Activated naive CD4-positive, alpha-beta T cell (primary cell): ENCODE measurements around the gene SNCB.
A peak's percentile ranks its signal among the peaks of the same experiment; 100 is the strongest.
"Not testable (repeated sequence)": the region's sequence is repeated elsewhere in the genome, so short reads cannot be mapped to it uniquely, and the experiment has no call there.

Source experiments
- DNase-seq, 4 experiments: peaks; one replicate each; lab custom pipeline; 2025; lab: John Stamatoyannopoulos, UW

The SNCB gene

GRCh38 chr5:176599749-176600430 lies 30.4 kb downstream of the SNCB start:
- not testable (repeated sequence) for DNase-seq

- DNase-seq = no peak
Observed at GRCh38 chr5:176597417-176598389, 32.6 kb downstream of the SNCB start.

GRCh38 chr5:176596689-176597416 lies 33.5 kb downstream of the SNCB start:
- DNase-seq = peak in 3 of 4 experiments; percentile 22 to 64 (median 55)

- DNase-seq = no peak
Observed at GRCh38 chr5:176596069-176596644, 34.2 kb downstream of the SNCB start.

GRCh38 chr5:176595386-176595943 lies 34.9 kb downstream of the SNCB start:
- DNase-seq = no peak

GRCh38 chr5:176594554-176594953 lies 35.8 kb downstream of the SNCB start:
- DNase-seq = no peak

- DNase-seq = no peak
Observed at GRCh38 chr5:176593273-176593869, 37.0 kb downstream of the SNCB start.

- DNase-seq = no peak
Observed at GRCh38 chr5:176592573-176592972, 37.8 kb downstream of the SNCB start.

- not testable (repeated sequence) for DNase-seq
Observed at GRCh38 chr5:176591667-176592066, 38.7 kb downstream of the SNCB start.

- DNase-seq = no peak
Observed at GRCh38 chr5:176590035-176590717, 40.2 kb downstream of the SNCB start.

- DNase-seq = no peak
Observed at GRCh38 chr5:176589039-176589769, 41.1 kb downstream of the SNCB start.

GRCh38 chr5:176588297-176588696 lies 42.0 kb downstream of the SNCB start:
- DNase-seq = no peak

- no peak for DNase-seq
Observed at GRCh38 chr5:176587398-176587797, 42.9 kb downstream of the SNCB start.

- DNase-seq = no peak
Observed at GRCh38 chr5:176583076-176583475, 47.3 kb downstream of the SNCB start.

GRCh38 chr5:176581361-176581760 lies 49.0 kb downstream of the SNCB start:
- DNase-seq = no peak

- DNase-seq = no peak
Observed at GRCh38 chr5:176579323-176579722, 51.0 kb downstream of the SNCB start.

- peak in 1 of 4 experiments; percentile 10 for DNase-seq
Observed at GRCh38 chr5:176578391-176578808, 51.9 kb downstream of the SNCB start.

- no peak for DNase-seq
Observed at GRCh38 chr5:176577312-176578176, 52.8 kb downstream of the SNCB start.
